ENCODE results near the gene PYGO2.

The PYGO2 gene

DNA sequence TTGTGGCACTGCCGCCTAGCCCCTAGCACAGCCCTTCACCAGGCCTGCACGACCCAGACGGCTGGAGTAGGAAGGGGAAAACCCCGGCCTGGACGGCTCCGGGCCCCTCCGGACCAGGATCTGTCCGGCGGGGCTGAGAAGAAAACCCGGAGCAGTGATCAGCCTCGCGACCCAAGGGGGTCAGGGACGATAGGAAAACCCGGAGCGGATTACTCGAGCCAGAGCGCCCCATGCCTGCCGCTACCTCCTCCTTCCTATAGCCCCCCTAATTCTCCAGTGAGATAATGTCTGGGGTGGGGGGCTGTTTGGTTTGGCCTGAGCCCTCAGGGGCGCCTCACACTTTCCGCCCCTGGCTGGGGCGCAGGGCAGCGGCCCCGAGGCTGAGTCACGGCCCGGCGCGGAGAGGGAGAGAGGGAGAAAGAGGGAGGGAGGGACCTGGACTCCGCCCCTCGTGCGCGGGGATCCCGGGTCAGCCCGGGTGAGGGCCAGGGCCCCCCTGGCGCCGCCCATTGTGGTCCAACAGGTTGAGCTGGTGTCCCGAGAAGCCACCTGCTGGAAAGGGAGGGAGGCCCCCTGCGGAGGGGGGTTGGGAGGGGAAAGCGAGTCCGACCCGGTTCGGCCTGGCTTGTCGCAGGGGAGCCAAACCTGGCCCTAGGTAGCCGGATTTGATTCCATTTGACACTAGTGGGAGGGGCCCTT is 39.3 kb upstream of the PYGO2 start:
- no peaks in the 10 kb centered on the region for H3K27me3 ChIP-seq (ENCODE audit: low read length)

DNA sequence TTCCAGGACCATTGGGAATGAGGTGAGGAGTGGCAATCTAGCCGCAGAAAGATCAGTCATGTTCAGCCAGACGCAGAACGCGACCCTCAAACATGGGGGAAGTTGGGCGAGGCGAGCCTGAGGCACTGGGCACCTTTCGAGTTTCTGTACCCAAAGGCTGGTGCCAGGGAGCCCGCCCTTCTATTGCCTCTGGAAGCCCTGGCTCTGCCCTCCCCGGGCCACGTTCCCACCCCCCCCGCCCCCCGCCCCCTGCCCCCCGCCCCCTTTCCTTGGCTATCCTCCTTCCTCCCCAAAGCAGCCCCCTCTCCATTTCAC is 38.8 kb upstream of the PYGO2 start:
- peak overlapping the region; percentile 50 for H3K27ac ChIP-seq (ENCODE audit: low read depth, low read length)
- no peak overlapping the region for H2AFZ ChIP-seq (ENCODE audit: low read depth, low read length, severe bottlenecking)

More for the DNA sequence above, 39.3 kb upstream of the PYGO2 start:
- H3F3A ChIP-seq (ENCODE audit: insufficient read depth) = peaks cover 14% of the 10 kb centered on the region
- H3K9me3 ChIP-seq (ENCODE audit: insufficient read depth, low read length) = no peaks in the 10 kb centered on the region
- no peak for TF ChIP-seq EZH2phosphoT487 (conservative IDR thresholded peaks at IDR 0.05; ENCODE audit: low read length)
- TF ChIP-seq, protein P1, sequence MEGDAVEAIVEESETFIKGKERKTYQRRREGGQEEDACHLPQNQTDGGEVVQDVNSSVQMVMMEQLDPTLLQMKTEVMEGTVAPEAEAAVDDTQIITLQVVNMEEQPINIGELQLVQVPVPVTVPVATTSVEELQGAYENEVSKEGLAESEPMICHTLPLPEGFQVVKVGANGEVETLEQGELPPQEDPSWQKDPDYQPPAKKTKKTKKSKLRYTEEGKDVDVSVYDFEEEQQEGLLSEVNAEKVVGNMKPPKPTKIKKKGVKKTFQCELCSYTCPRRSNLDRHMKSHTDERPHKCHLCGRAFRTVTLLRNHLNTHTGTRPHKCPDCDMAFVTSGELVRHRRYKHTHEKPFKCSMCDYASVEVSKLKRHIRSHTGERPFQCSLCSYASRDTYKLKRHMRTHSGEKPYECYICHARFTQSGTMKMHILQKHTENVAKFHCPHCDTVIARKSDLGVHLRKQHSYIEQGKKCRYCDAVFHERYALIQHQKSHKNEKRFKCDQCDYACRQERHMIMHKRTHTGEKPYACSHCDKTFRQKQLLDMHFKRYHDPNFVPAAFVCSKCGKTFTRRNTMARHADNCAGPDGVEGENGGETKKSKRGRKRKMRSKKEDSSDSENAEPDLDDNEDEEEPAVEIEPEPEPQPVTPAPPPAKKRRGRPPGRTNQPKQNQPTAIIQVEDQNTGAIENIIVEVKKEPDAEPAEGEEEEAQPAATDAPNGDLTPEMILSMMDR (IDR thresholded peaks at IDR 0.05; ENCODE audit: insufficient read depth, low read length, poor library complexity, severe bottlenecking) = no peak
- H4K20me1 ChIP-seq (ENCODE audit: low read depth, low read length) = no peaks in the 10 kb centered on the region
- H3K79me2 ChIP-seq (ENCODE audit: insufficient read depth, low read length) = no peaks in the 10 kb centered on the region
- H3K9ac ChIP-seq (ENCODE audit: low read length) = peak overlapping the region; percentile 38
- H3K4me3 ChIP-seq (ENCODE audit: insufficient read depth, low read length, poor library complexity, severe bottlenecking) = peak overlapping the region; percentile 50
- peak overlapping the region; percentile 69 for H3K4me2 ChIP-seq (ENCODE audit: low read depth, low read length, poor library complexity, severe bottlenecking)
- peak overlapping the region; percentile 25; the same call in 1 of the 2 replicates for H3K27ac ChIP-seq (ENCODE audit: low read depth, low read length)
- H3K36me3 ChIP-seq (ENCODE audit: low read length) = no peaks in the 10 kb centered on the region
- H2AFZ ChIP-seq (ENCODE audit: low read depth, low read length, severe bottlenecking) = peak overlapping the region; percentile 77
- H3K9me2 ChIP-seq (replicated peaks; ENCODE audit: insufficient read depth, low read length) = no peaks in the 10 kb centered on the region

DNA sequence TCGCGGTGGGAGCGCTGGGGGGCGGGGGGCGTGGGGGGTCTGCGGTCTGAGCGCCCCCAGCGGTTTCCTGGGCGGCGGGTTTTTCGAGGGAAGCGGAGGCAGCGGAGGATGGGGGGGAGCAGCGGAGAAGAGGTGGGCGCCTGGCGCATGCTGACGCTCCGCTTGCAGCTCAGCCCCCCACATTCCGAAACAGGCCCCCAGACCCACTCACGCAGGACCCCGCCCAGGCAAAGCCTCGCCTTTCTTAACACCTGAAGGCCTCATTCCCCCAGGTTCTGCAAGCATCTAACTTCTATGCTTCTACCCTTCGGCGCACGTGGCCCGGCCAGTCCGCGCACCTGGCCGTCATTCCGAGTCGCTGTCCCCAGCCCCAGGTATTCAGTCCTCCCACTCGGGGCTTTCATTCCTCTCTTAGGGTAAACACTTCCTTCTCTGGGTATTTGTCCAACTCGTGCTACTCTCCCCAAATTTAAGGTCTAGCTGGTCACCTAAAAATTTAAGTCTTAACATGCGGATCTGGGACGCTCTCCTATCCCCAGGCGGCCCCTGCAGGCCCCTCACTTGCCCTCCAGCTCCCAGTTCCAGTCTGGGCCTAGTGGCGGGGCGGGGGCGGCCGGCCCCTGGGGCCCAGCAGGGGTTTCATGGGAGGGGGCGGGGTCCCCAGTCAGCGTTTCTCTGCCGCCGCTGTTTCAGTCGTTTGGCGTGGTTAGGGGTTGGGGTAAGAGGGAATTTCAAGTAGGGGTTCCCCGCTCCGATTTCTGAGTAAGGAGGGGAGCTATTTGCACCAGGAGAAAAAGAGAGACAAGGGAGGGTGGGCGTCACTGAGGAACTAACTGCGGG is 38.2 kb upstream of the PYGO2 start:
- peak overlapping the region; percentile 40 for H3K4me3 ChIP-seq (ENCODE audit: insufficient read depth, low read length, poor library complexity, severe bottlenecking)
- H3K9ac ChIP-seq (ENCODE audit: low read length) = peak overlapping the region; percentile 25
- no peaks in the 10 kb centered on the region for H3K27me3 ChIP-seq (ENCODE audit: low read length)
- TF ChIP-seq EZH2phosphoT487 (conservative IDR thresholded peaks at IDR 0.05; ENCODE audit: low read length) = peak; percentile 93; the same call in 1 of the 2 replicates
- TF ChIP-seq, protein P1 (IDR thresholded peaks at IDR 0.05; ENCODE audit: insufficient read depth, low read length, poor library complexity, severe bottlenecking) = no peak
- H3K79me2 ChIP-seq (ENCODE audit: insufficient read depth, low read length) = no peaks in the 10 kb centered on the region
- H4K20me1 ChIP-seq (ENCODE audit: low read depth, low read length) = no peaks in the 10 kb centered on the region
- no peaks in the 10 kb centered on the region for H3K9me2 ChIP-seq (replicated peaks; ENCODE audit: insufficient read depth, low read length)
- H3K9me3 ChIP-seq (ENCODE audit: insufficient read depth, low read length) = no peaks in the 10 kb centered on the region
- no peak overlapping the region for H2AFZ ChIP-seq (ENCODE audit: low read depth, low read length, severe bottlenecking)
- no peaks in the 10 kb centered on the region for H3K36me3 ChIP-seq (ENCODE audit: low read length)
- H3K4me2 ChIP-seq (ENCODE audit: low read depth, low read length, poor library complexity, severe bottlenecking) = peak overlapping the region; percentile 60
- H3F3A ChIP-seq (ENCODE audit: insufficient read depth) = peaks cover 16% of the 10 kb centered on the region
- peak overlapping the region; percentile 50 for H3K27ac ChIP-seq (ENCODE audit: low read depth, low read length)

More for the DNA sequence above, 38.8 kb upstream of the PYGO2 start:
- Histone ChIP-seq H3F3A (ENCODE audit: insufficient read depth) (peaks cover 16% of the 10 kb centered on the region), H3K36me3 (ENCODE audit: low read length) (no peaks in the 10 kb centered on the region), H3K4me3 (ENCODE audit: insufficient read depth, low read length, poor library complexity, severe bottlenecking) (peak overlapping the region; percentile 50), H3K27me3 (ENCODE audit: low read length) (no peaks in the 10 kb centered on the region), H3K4me2 (ENCODE audit: low read depth, low read length, poor library complexity, severe bottlenecking) (peak overlapping the region; percentile 69), H3K9me3 (ENCODE audit: insufficient read depth, low read length) (no peaks in the 10 kb centered on the region), H4K20me1 (ENCODE audit: low read depth, low read length) (no peaks in the 10 kb centered on the region), H3K79me2 (ENCODE audit: insufficient read depth, low read length) (no peaks in the 10 kb centered on the region), H3K9ac (ENCODE audit: low read length) (peak overlapping the region; percentile 38; the same call in 1 of the 2 replicates), H3K9me2 (replicated peaks; ENCODE audit: insufficient read depth, low read length) (no peaks in the 10 kb centered on the region)
- TF ChIP-seq, protein P1 (IDR thresholded peaks at IDR 0.05; ENCODE audit: insufficient read depth, low read length, poor library complexity, severe bottlenecking) = no peak
- TF ChIP-seq EZH2phosphoT487 (conservative IDR thresholded peaks at IDR 0.05; ENCODE audit: low read length) = no peak
